ENCODE data around the gene PAK5. TPM values are rescaled to one million over a fixed set of nuclear protein-coding genes. Genes with fewer than 3 reads are reported as not detected.

PAK5 gene
- total RNA-seq, 1 experiment from 2014 or later: not detected

- Histone ChIP-seq H3K9me2 (ENCODE audit: insufficient read depth) (no peaks in the 10 kb centered on the region), H3K79me2 (ENCODE audit: insufficient read depth, low read length) (no peaks in the 10 kb centered on the region), H4K20me1 (ENCODE audit: insufficient read depth) (no peaks in the 10 kb centered on the region), H3K4me1 (ENCODE audit: control insufficient read depth in 1 of 2, insufficient read depth in 2 of 2, low read length in 2 of 2) (no peaks in the 10 kb centered on the region), H3K27ac (ENCODE audit: low read depth, low read length) (no peak overlapping the region), H3K36me3 (ENCODE audit: control insufficient read depth in 1 of 2, insufficient read depth in 2 of 2, low read length in 2 of 2) (no peaks in the 10 kb centered on the region), H3K4me2 (ENCODE audit: low read length) (no peak overlapping the region), H3K9me3 (ENCODE audit: control insufficient read depth in 1 of 2, insufficient read depth in 1 of 2, low read depth in 1 of 2, low read length in 2 of 2) (no peaks in the 10 kb centered on the region), H3K4me3 (replicated peaks in 1 of 2; ENCODE audit: low read depth in 1 of 2, low read length in 2 of 2) (no peak overlapping the region), H2AFZ (ENCODE audit: low read depth, low read length, poor library complexity, severe bottlenecking) (no peak overlapping the region), H3K9ac (ENCODE audit: low read length) (no peak overlapping the region), H3K27me3 (ENCODE audit: insufficient read depth, low read length) (peaks cover 18% of the 10 kb centered on the region; the same call in 1 of the 2 replicates)
- intact Hi-C loops (cut with micrococcal nuclease): no loop called here
- no peak for DNase-seq (ENCODE audit: low read depth, low spot score)
- ChIA-PET POLR2A (no interaction called here), CTCF (no interaction called here), RAD21 (ENCODE audit: low non-redundant PET in 1 of 2, low total read pairs in 2 of 2, uncharacterized antibody in 2 of 2, unreplicated experiment in 2 of 2) (no interaction called here)
- no TSS peak for BruUV-seq (replicated peaks)
- TF ChIP-seq CTCF (IDR thresholded peaks at IDR 0.05 in 2 of 3, conservative IDR thresholded peaks at IDR 0.05 in 1 of 3; ENCODE audit: borderline replicate concordance in 1 of 3, insufficient read depth in 1 of 3, low read depth in 2 of 3, low read length in 2 of 3) (no peak), POLR2A (IDR thresholded peaks at IDR 0.05; ENCODE audit: borderline replicate concordance, extremely low read depth, insufficient read depth, insufficient read length) (no peak), REST (IDR thresholded peaks at IDR 0.05; ENCODE audit: low read depth) (no peak), CEBPB (IDR thresholded peaks at IDR 0.05; ENCODE audit: low read depth) (no peak), POLR2AphosphoS5 (IDR thresholded peaks at IDR 0.05; ENCODE audit: low read depth, low read length) (no peak), TCF7L2 (IDR thresholded peaks at IDR 0.05; ENCODE audit: borderline replicate concordance, extremely low read depth, insufficient read depth, insufficient read length) (no peak), ZNF274 (IDR thresholded peaks at IDR 0.05; ENCODE audit: low read depth, low read length) (no peak), ZBTB33 (IDR thresholded peaks at IDR 0.05; ENCODE audit: extremely low read depth, insufficient replicate concordance, low read length) (no peak), SRF (IDR thresholded peaks at IDR 0.05; ENCODE audit: low read depth) (no peak), ELF1 (IDR thresholded peaks at IDR 0.05; ENCODE audit: borderline replicate concordance, low read depth) (no peak), CBX3 (IDR thresholded peaks at IDR 0.05; ENCODE audit: low read depth) (no peak)
- ATAC-seq: no peak
These were observed 283.1 kb downstream of the PAK5 start for GRCh38 chr20:9555781-9556180.
